SIG-M5 treated with dmso at 0.1 percent for 504 hours (cell line): ENCODE results near the gene ING3.

Experiments
- DNase-seq: peaks from one replicate; lab custom pipeline; 2025; ENCODE audit not compliant: unreplicated experiment; lab: John Stamatoyannopoulos, UW

Gene ING3

GRCh38 chr7:121023683-121024511, 73.3 kb downstream of the ING3 start:
- no peak for DNase-seq

- no peak for DNase-seq
Observed at GRCh38 chr7:121024611-121025010, 74.0 kb downstream of the ING3 start.

DNA sequence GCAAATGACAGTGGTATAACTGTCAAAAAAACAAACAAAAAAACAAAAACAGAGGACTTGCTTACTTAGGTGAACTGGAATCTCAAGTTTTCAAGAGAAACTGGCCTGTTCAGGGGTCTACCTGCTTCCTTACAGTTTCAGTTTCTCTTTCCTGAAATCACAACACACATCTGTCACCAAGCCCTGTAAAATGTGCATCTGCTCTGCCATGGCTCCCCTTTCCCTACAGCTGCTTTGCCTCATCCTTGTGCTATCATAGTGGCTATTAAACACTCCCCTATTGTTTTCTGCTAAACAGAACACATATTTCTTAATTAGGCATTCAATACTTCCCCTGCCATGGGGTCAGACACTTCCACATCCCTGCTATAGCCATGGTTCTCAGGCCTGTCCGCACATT, 75.6 kb downstream of the ING3 start:
- DNase-seq = no peak

DNA sequence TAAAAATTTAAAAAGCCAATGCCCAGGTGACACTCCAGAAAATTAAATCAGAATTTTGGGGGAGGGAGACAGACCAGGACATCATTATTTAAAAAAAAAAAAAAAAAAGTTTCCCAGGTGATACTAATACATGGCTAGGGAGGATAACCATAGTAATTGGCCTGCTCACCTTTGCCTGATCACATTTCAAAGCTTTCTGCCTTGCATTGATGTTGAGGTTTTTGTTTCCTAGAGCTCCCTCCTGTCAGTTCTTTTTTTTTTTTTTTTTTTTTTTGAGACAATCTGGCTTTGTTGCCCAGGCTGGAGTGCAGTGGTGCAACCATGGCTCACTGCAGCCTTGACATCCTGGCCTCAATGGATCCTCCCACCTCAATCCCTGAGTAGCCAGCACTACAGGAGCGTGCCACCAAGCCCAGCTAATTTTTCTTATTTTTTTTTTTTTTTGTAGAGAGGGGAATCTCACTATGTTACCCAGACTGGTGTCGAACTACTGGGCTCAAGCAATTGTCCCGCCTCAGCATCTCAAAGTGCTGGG, 76.1 kb downstream of the ING3 start:
- no peak for DNase-seq
